A549 (cell line): ENCODE data around the gene DCX. TPM values are rescaled to one million over a fixed set of nuclear protein-coding genes. Genes with fewer than 3 reads are reported as not detected.

Experiments
- ATAC-seq, 2 experiments: fragments of 200-7000 bp in 1 of 2; fragments of >200 bp in 1 of 2; cut with Nextera tagmentation in 1 of 2; cut with Tn5 transposase in 1 of 2; 3 replicates each; pipeline versions ENCODE4 v1.8.0 to v1.9.1; 2018 to 2020; ENCODE audit warnings: mild to moderate bottlenecking in 1 of 2, moderate library complexity in 1 of 2
- CTCF ChIA-PET: fragments of 300-600 bp; sonication (Branson Sonifier 250); formaldehyde crosslinking; extraction: SDS; loops from one replicate; lab custom pipeline; 2021; ENCODE audit warnings: antibody characterized with exemption, inconsistent platforms; lab: Yijun Ruan, JAX
- POLR2A ChIA-PET: fragments of 350-600 bp; formaldehyde crosslinking; extraction: SDS; loops from one replicate; lab custom pipeline; 2021; ENCODE audit warnings: antibody characterized with exemption, inconsistent platforms; lab: Yijun Ruan, JAX
- DNase-seq, 2 experiments: peaks; one replicate each; pipeline versions ENCODE4 v3.0.0 to v3.0.0-alpha.2; 2011 to 2016; ENCODE audit warnings: low read depth in 1 of 2, low spot score in 1 of 2
- FAIRE-seq: peaks from 2 replicates; lab custom pipeline; 2011; peaks lifted over from hg19 to GRCh38; lab: Jason Lieb, UNC
- H3K27ac ChIP-seq, 2 experiments: fragments of >200 bp; sonication (Bioruptor Twin); formaldehyde crosslinking; 3 replicates each; pipeline ENCODE4 v1.5.1; 2016 to 2017
- H3K4me1 ChIP-seq: fragments of >200 bp; sonication (Bioruptor Twin); formaldehyde crosslinking; 3 replicates; pipeline ENCODE4 v1.6.1; 2016
- H3K4me2 ChIP-seq: fragments of >200 bp; sonication (Bioruptor Twin); formaldehyde crosslinking; 3 replicates; pipeline ENCODE4 v1.6.1; 2016
- H3K4me3 ChIP-seq: fragments of >200 bp; sonication (Bioruptor Twin); formaldehyde crosslinking; 3 replicates; pipeline ENCODE4 v1.5.1; 2016
- H3K9me3 ChIP-seq: fragments of >200 bp; sonication (Bioruptor Twin); formaldehyde crosslinking; 3 replicates; pipeline ENCODE4 v1.6.1; 2016
- BHLHE40 ChIP-seq: IDR thresholded peaks from 2 replicates; pipeline ENCODE4 v1.6.1; 2012; ENCODE audit warnings: low read depth, low read length, inconsistent platforms
- CBX2 ChIP-seq: fragments of 200-600 bp; sonication (generic); IDR thresholded peaks from 2 replicates; pipeline ENCODE4 v1.6.1; 2016; ENCODE audit warnings: low read depth, mild to moderate bottlenecking, borderline replicate concordance
- CHD2 ChIP-seq: fragments of 150-350 bp; IDR thresholded peaks from 2 replicates; pipeline ENCODE4 v1.6.1; 2014; ENCODE audit warnings: low read length; ENCODE audit not compliant: partially characterized antibody
- EHF ChIP-seq: fragments of 250-450 bp; sonication (Bioruptor Pico); IDR thresholded peaks from 2 replicates; pipeline ENCODE4 v1.5.0; 2020; ENCODE audit warnings: mild to moderate bottlenecking
- ELK1 ChIP-seq: fragments of 150-350 bp; IDR thresholded peaks from 2 replicates; pipeline ENCODE4 v1.6.1; 2014; ENCODE audit warnings: low read depth, mild to moderate bottlenecking, low read length
- ESRRA ChIP-seq: fragments of 150-350 bp; IDR thresholded peaks from 2 replicates; pipeline ENCODE4 v1.6.1; 2014; ENCODE audit warnings: mild to moderate bottlenecking, low read length, borderline replicate concordance
- FOSB ChIP-seq: fragments of 250-450 bp; sonication (Bioruptor Pico); IDR thresholded peaks from 2 replicates; pipeline ENCODE4 v1.5.0; 2020; ENCODE audit warnings: mild to moderate bottlenecking, moderate library complexity
- FOXS1 ChIP-seq: fragments of 250-450 bp; sonication (Bioruptor Pico); IDR thresholded peaks from 2 replicates; pipeline ENCODE4 v1.5.0; 2020; ENCODE audit warnings: mild to moderate bottlenecking, moderate library complexity
- GATA3 ChIP-seq: IDR thresholded peaks from 2 replicates; pipeline ENCODE4 v1.6.1; 2012; ENCODE audit warnings: borderline replicate concordance
- HEYL ChIP-seq: fragments of 250-450 bp; sonication (Bioruptor Pico); IDR thresholded peaks from 2 replicates; pipeline ENCODE4 v1.8.0; 2021; ENCODE audit warnings: mild to moderate bottlenecking, moderate library complexity
- HOXB13 ChIP-seq: fragments of 250-450 bp; sonication (Bioruptor Pico); IDR thresholded peaks from 2 replicates; pipeline ENCODE4 v1.5.0; 2020; ENCODE audit warnings: low read depth, mild to moderate bottlenecking, moderate library complexity
- KDM5A ChIP-seq: fragments of 200-600 bp; sonication (generic); IDR thresholded peaks from 2 replicates; pipeline ENCODE4 v1.6.1; 2016; ENCODE audit warnings: antibody characterized with exemption, mild to moderate bottlenecking
- MAZ ChIP-seq: fragments of 150-350 bp; IDR thresholded peaks from 2 replicates; pipeline ENCODE4 v1.6.1; 2014; ENCODE audit warnings: antibody characterized with exemption, low read depth, low read length, borderline replicate concordance
- MYC ChIP-seq: IDR thresholded peaks from 2 replicates; pipeline ENCODE4 v1.6.1; 2012; ENCODE audit warnings: mild to moderate bottlenecking, inconsistent platforms, low read length, improper control_type of control experiment, borderline replicate concordance
- NPAS2 ChIP-seq: fragments of 250-450 bp; sonication (Bioruptor Pico); IDR thresholded peaks from 2 replicates; pipeline ENCODE4 v1.8.0; 2022; ENCODE audit warnings: mild to moderate bottlenecking, moderate library complexity, borderline replicate concordance
- NR3C1 ChIP-seq: fragments of >200 bp; sonication (Bioruptor Twin); formaldehyde crosslinking; IDR thresholded peaks from 3 replicates; pipeline ENCODE4 v1.6.1; 2017
- PBX3 ChIP-seq: IDR thresholded peaks from 2 replicates; pipeline ENCODE4 v1.6.1; 2012
- RCOR1 ChIP-seq: fragments of 150-350 bp; IDR thresholded peaks from 2 replicates; pipeline ENCODE4 v1.6.1; 2014; ENCODE audit warnings: antibody characterized with exemption, low read length, low read depth
- RNF2 ChIP-seq: fragments of 200-600 bp; sonication (generic); IDR thresholded peaks from 2 replicates; pipeline ENCODE4 v1.6.1; 2016; ENCODE audit warnings: low read depth, mild to moderate bottlenecking, antibody characterized with exemption, moderate library complexity, borderline replicate concordance
- SMC3 ChIP-seq: fragments of >200 bp; sonication (Bioruptor Twin); formaldehyde crosslinking; IDR thresholded peaks from 3 replicates; pipeline ENCODE4 v1.6.1; 2018; ENCODE audit warnings: inconsistent platforms
- TFCP2L1 ChIP-seq: fragments of 250-450 bp; sonication (Bioruptor Pico); IDR thresholded peaks from 2 replicates; pipeline ENCODE4 v1.5.0; 2021; ENCODE audit warnings: mild to moderate bottlenecking
- TP53 ChIP-seq: fragments of 250-450 bp; sonication (Bioruptor Pico); IDR thresholded peaks from 2 replicates; pipeline ENCODE4 v1.5.0; 2021; ENCODE audit warnings: mild to moderate bottlenecking, moderate library complexity
- WGBS: methylation state at CpG from one replicate; pipeline ENCODE4 v1.1.6; 2017; ENCODE audit errors: missing lambda C conversion rate; 5-methylcytosine and 5-hydroxymethylcytosine counted together
- polyA plus RNA-seq, 4 experiments: library from polyadenylated mRNA; depleted of rRNA in 3 of 4; stranded (reverse); fragments of >200 nt; fragmentation: RNase III in 1 of 4; extraction: RNeasy Plus Mini Kit Qiagen cat#74134 plus additional on column Dnase treatment in 1 of 4; gene quantifications; 2 replicates in 3 of 4; 3 replicates in 1 of 4; pipeline ENCODE4 v1.2.3, GENCODE V29; 2011 to 2017

The DCX gene
- polyA plus RNA-seq, 2 of the 4 experiments (the other 2 are of a cell fraction), result not detected

- DNase-seq, result no peak
- Histone ChIP-seq H3K9me3 (no peaks in the 10 kb centered on the region), H3K27ac (no peak overlapping the region), H3K4me3 (no peak overlapping the region), H3K4me2 (no peak overlapping the region), H3K4me1 (no peaks in the 10 kb centered on the region)
- ChIA-PET POLR2A (no interaction called here), CTCF (interaction anchor here (0.7 kb wide), 1 partner anchor 8 kb away, joined by 4 read pairs; no protein-coding TSS in a partner anchor)
- ATAC-seq, result no peak
- 3% methylated on average over 2 of the region's 2 CpGs for WGBS
- peak; percentile 74 for FAIRE-seq
- TF ChIP-seq TFCP2L1 (no peak), PBX3 (no peak), HEYL (CRISPR knock-in tag) (no peak), ESRRA (no peak), RCOR1 (no peak), KDM5A (no peak), MAZ (no peak), CHD2 (no peak)
- TF ChIP-seq, all 56 proteins: peak for 0
These were observed 74.8 kb downstream of the DCX start for GRCh38 chrX:111337067-111337637.

- ATAC-seq, result no peak
- Histone ChIP-seq H3K27ac (no peak overlapping the region), H3K9me3 (no peaks in the 10 kb centered on the region), H3K4me1 (no peaks in the 10 kb centered on the region), H3K4me3 (no peak overlapping the region), H3K4me2 (no peak overlapping the region)
- 8% methylated on average over 1 of the region's 1 CpG for WGBS
- TF ChIP-seq RNF2, result no peak
- TF ChIP-seq NR3C1, result no peak
- no peak for TF ChIP-seq CBX2
- no peak for TF ChIP-seq TP53 (CRISPR knock-in tag)
- TF ChIP-seq BHLHE40, result no peak
- TF ChIP-seq EHF (CRISPR knock-in tag), result no peak
- no peak for TF ChIP-seq HOXB13 (CRISPR knock-in tag)
- TF ChIP-seq ELK1, result no peak
- no peak for TF ChIP-seq MYC
- CTCF ChIA-PET, result no interaction called here
- no peak for FAIRE-seq
- DNase-seq, result no peak
- POLR2A ChIA-PET, result no interaction called here
These were observed 75.9 kb downstream of the DCX start for GRCh38 chrX:111336141-111336540.

GRCh38 chrX:111329370-111329769 is 82.6 kb downstream of the DCX start:
- Histone ChIP-seq H3K4me2 (no peak overlapping the region), H3K4me3 (no peak overlapping the region), H3K27ac (no peak overlapping the region), H3K9me3 (no peaks in the 10 kb centered on the region), H3K4me1 (no peaks in the 10 kb centered on the region)
- no peak for DNase-seq
- POLR2A ChIA-PET, result no interaction called here
- peak; percentile 36 for FAIRE-seq
- TF ChIP-seq GATA3 (no peak), FOSB (CRISPR knock-in tag) (no peak), NPAS2 (no peak), FOXS1 (CRISPR knock-in tag) (no peak), SMC3 (no peak)
- ATAC-seq, result no peak
- CTCF ChIA-PET, result no interaction called here
